ENCODE measurements around the gene DLG1.

Gene DLG1

GRCh38 chr3:196995646-196996355 is 302.6 kb downstream of the DLG1 start:
- ChIA-PET CTCF (interaction anchor here (0.8 to 1.9 kb wide), 4 partner anchors 18 to 192 kb away, joined by 3 to 6 read pairs (median 4); partner anchors contain the start of gene MELTF), POLR2A (no interaction called here)
- TF ChIP-seq CTCF (IDR thresholded peaks at IDR 0.05; ENCODE audit: control extremely low read depth, extremely low read depth, low read depth, missing control alignments), result no peak
- no peak for DNase-seq (ENCODE audit: extremely low spot score)

- no peak for DNase-seq (ENCODE audit: extremely low spot score)
- ChIA-PET POLR2A (no interaction called here), CTCF (interaction anchor here (0.8 to 1.0 kb wide), 2 partner anchors 17 to 34 kb away, joined by 3 read pairs; partner anchors contain the start of gene MELTF)
- TF ChIP-seq CTCF (IDR thresholded peaks at IDR 0.05; ENCODE audit: control extremely low read depth, extremely low read depth, low read depth, missing control alignments), result no peak
Measured at GRCh38 chr3:196995027-196995426, 303.4 kb downstream of the DLG1 start.

- POLR2A ChIA-PET, result no interaction called here
- CTCF ChIA-PET, result interaction anchor here (1.2 to 1.3 kb wide), 4 partner anchors 8 to 35 kb away, joined by 3 to 5 read pairs (median 3); partner anchors contain the start of gene MELTF
- no peak for TF ChIP-seq CTCF (IDR thresholded peaks at IDR 0.05; ENCODE audit: control extremely low read depth, extremely low read depth, low read depth, missing control alignments)
- DNase-seq (ENCODE audit: extremely low spot score), result no peak
Measured at GRCh38 chr3:196994056-196994455, 304.4 kb downstream of the DLG1 start.

Data from GM10248 (cell line).